ENCODE measurements around the gene GRK5.

DNA sequence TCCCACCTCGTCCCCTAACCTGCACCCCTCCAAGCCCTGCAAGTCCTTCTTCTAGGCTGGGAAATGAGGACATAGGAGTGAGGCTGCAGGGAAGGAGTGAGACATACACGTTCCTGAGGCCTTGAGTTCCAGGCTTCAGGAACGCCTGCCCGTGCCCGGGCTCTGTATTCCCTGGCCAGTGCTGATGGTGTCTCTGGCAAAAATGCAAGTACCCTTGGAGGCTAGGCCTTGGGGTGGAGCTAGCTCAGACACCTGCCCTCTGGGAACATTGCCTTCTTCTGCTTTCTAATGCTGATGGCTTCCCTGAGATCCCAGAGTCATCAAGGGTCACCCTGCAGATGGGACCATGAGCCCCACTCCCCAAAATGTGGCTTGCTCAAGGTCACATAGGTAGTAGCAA is 76.0 kb downstream of the GRK5 start:
- TF ChIP-seq, protein P1, sequence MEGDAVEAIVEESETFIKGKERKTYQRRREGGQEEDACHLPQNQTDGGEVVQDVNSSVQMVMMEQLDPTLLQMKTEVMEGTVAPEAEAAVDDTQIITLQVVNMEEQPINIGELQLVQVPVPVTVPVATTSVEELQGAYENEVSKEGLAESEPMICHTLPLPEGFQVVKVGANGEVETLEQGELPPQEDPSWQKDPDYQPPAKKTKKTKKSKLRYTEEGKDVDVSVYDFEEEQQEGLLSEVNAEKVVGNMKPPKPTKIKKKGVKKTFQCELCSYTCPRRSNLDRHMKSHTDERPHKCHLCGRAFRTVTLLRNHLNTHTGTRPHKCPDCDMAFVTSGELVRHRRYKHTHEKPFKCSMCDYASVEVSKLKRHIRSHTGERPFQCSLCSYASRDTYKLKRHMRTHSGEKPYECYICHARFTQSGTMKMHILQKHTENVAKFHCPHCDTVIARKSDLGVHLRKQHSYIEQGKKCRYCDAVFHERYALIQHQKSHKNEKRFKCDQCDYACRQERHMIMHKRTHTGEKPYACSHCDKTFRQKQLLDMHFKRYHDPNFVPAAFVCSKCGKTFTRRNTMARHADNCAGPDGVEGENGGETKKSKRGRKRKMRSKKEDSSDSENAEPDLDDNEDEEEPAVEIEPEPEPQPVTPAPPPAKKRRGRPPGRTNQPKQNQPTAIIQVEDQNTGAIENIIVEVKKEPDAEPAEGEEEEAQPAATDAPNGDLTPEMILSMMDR (IDR thresholded peaks at IDR 0.05; ENCODE audit: low read depth, low read length) = no peak
- TF ChIP-seq EZH2phosphoT487 (IDR thresholded peaks at IDR 0.05; ENCODE audit: low read depth) = no peak

Data from OCI-LY3 (cell line).